Keratinocyte (primary cell): ENCODE measurements around the gene TNIP2. TPM values are rescaled to one million over a fixed set of nuclear protein-coding genes. Genes with fewer than 3 reads are reported as not detected.

Experiments used
- DNase-seq: peaks from one replicate; pipeline ENCODE4 v3.0.0-alpha.2; 2011; ENCODE audit warnings: low read depth, missing footprints, low spot score
- FAIRE-seq: peaks from 2 replicates; lab custom pipeline; 2011; peaks lifted over from hg19 to GRCh38; lab: Jason Lieb, UNC
- H2AFZ ChIP-seq: 2 replicates; pipeline ENCODE4 v1.6.0; 2012; ENCODE audit warnings: low read length, control low read depth, inconsistent platforms; ENCODE audit not compliant: control insufficient read depth
- H3K27ac ChIP-seq: 2 replicates; pipeline ENCODE4 v1.5.1; 2011; ENCODE audit warnings: low read length; ENCODE audit not compliant: control insufficient read depth, insufficient read depth
- H3K27me3 ChIP-seq: 3 replicates; pipeline ENCODE4 v1.6.0; 2011; ENCODE audit warnings: low read length; ENCODE audit not compliant: control insufficient read depth, insufficient read depth; ENCODE audit errors: extremely low read depth
- H3K36me3 ChIP-seq, 2 experiments: 2 replicates in 1 of 2; 3 replicates in 1 of 2; pipeline ENCODE4 v1.5.1; 2011; ENCODE audit warnings: low read length in 2 of 2, mild to moderate bottlenecking in 1 of 2; ENCODE audit not compliant: control insufficient read depth in 2 of 2, insufficient read depth in 2 of 2; ENCODE audit errors: extremely low read depth in 1 of 2
- H3K4me1 ChIP-seq: 3 replicates; pipeline ENCODE4 v1.5.1; 2011; ENCODE audit warnings: low read length; ENCODE audit not compliant: control insufficient read depth, insufficient read depth; ENCODE audit errors: extremely low read depth
- H3K4me2 ChIP-seq: 3 replicates; pipeline ENCODE4 v1.6.0; 2011; ENCODE audit warnings: low read depth, low read length; ENCODE audit not compliant: control insufficient read depth, insufficient read depth; ENCODE audit errors: extremely low read depth
- H3K4me3 ChIP-seq, 3 experiments: fragments of 200-600 bp in 1 of 3; sonication (generic) in 1 of 3; 2 replicates in 2 of 3; 3 replicates in 1 of 3; pipeline ENCODE4 v1.5.1; 2011 to 2016; ENCODE audit warnings: low read length in 3 of 3, mild to moderate bottlenecking in 3 of 3, control low read depth in 2 of 3, inconsistent platforms in 1 of 3, low read depth in 1 of 3, mixed read lengths in 1 of 3, mixed run types in 1 of 3, moderate library complexity in 1 of 3; ENCODE audit not compliant: control insufficient read depth in 2 of 3, insufficient read depth in 2 of 3; ENCODE audit errors: extremely low read depth in 1 of 3
- H3K79me2 ChIP-seq: 2 replicates; pipeline ENCODE4 v1.6.0; 2012; ENCODE audit warnings: low read length; ENCODE audit not compliant: control insufficient read depth, insufficient read depth
- H3K9ac ChIP-seq: 3 replicates; pipeline ENCODE4 v1.6.0; 2011; ENCODE audit warnings: low read length; ENCODE audit not compliant: control insufficient read depth, insufficient read depth; ENCODE audit errors: extremely low read depth
- H3K9me1 ChIP-seq: 3 replicates; pipeline ENCODE4 v1.6.0; 2011; ENCODE audit warnings: low read length; ENCODE audit not compliant: control insufficient read depth, insufficient read depth; ENCODE audit errors: extremely low read depth
- H3K9me3 ChIP-seq: 2 replicates; pipeline ENCODE4 v1.5.1; 2012; ENCODE audit warnings: low read depth, low read length; ENCODE audit not compliant: control insufficient read depth
- H4K20me1 ChIP-seq: 3 replicates; pipeline ENCODE4 v1.6.0; 2011; ENCODE audit warnings: low read length; ENCODE audit not compliant: control insufficient read depth, insufficient read depth; ENCODE audit errors: extremely low read depth
- EZH2 ChIP-seq: IDR thresholded peaks from one replicate; pipeline ENCODE4 v1.6.1; 2012; ENCODE audit warnings: inconsistent platforms, mild to moderate bottlenecking, low read length, moderate library complexity
- dilution Hi-C: fragments of 300-500 bp; cut with MboI; formaldehyde crosslinking; loops from one replicate; pipeline ENCODE4 v1.7.0; 2020; ENCODE audit warnings: low sequenced_read_pairs; ENCODE audit not compliant: extremely low pct_ligation_motif_present
- polyA plus RNA-seq, 5 experiments: library from polyadenylated mRNA; depleted of rRNA in 3 of 5; stranded (reverse) in 3 of 5; stranded (forward) in 1 of 5; unstranded in 1 of 5; fragments of >200 nt; gene quantifications; 1 replicate in 1 of 5; 2 replicates in 3 of 5; 3 replicates in 1 of 5; pipeline versions ENCODE4 v1.2.1 to v1.2.3, GENCODE V29; 2011 to 2012; ENCODE audit warnings: missing spikeins in 2 of 5, low read depth in 1 of 5, low replicate concordance in 1 of 5
- TF ChIP-seq, protein P1 (sequence below), 3 experiments: IDR thresholded peaks in 1 of 3; conservative IDR thresholded peaks in 1 of 3; optimal IDR thresholded peaks in 1 of 3; 2 replicates in 2 of 3; 3 replicates in 1 of 3; pipeline versions ENCODE3 to v1.5.1; 2011; ENCODE audit warnings: low read length in 3 of 3, mild to moderate bottlenecking in 3 of 3, moderate library complexity in 2 of 3, control low read depth in 1 of 3, inconsistent platforms in 1 of 3; ENCODE audit not compliant: insufficient read depth in 2 of 3; ENCODE audit errors: extremely low read depth in 1 of 3

Gene TNIP2
- polyA plus RNA-seq, 1 donor (not counting 4 experiments of a cell fraction or from before 2014, with no cell fraction given), result 22.6 TPM

DNA sequence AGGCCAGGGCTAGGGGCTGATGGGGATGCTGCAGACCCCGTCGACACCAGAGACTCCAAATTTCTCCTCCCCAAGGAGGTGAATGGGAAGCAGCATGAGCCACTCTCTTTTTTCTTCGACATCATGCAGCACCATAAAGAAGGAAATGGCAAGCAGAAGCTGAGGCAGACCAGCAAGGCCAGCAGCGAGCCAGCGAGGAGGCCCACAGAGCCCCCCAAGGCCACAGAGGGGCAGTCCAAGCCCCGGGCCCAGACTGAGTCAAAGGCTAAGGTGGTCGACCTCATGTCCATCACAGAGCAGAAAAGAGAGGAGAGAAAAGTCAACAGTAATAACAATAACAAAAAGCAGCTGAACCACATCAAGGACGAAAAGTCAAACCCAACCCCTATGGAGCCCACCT lies 56.1 kb downstream of the TNIP2 start:
- H3K27ac ChIP-seq, result no peak overlapping the region
- H3K27me3 ChIP-seq, result no peaks in the 10 kb centered on the region
- no peaks in the 10 kb centered on the region for H3K9me1 ChIP-seq
- H3K4me3 ChIP-seq, result no peak overlapping the region
- no peak overlapping the region for H3K4me2 ChIP-seq
- dilution Hi-C loops, result no loop called here
- peaks cover 3% of the 10 kb centered on the region for H3K4me1 ChIP-seq
- no peaks in the 10 kb centered on the region for H4K20me1 ChIP-seq
- FAIRE-seq (no peak), DNase-seq (no peak)
- H3K79me2 ChIP-seq, result no peaks in the 10 kb centered on the region
- TF ChIP-seq, protein P1, sequence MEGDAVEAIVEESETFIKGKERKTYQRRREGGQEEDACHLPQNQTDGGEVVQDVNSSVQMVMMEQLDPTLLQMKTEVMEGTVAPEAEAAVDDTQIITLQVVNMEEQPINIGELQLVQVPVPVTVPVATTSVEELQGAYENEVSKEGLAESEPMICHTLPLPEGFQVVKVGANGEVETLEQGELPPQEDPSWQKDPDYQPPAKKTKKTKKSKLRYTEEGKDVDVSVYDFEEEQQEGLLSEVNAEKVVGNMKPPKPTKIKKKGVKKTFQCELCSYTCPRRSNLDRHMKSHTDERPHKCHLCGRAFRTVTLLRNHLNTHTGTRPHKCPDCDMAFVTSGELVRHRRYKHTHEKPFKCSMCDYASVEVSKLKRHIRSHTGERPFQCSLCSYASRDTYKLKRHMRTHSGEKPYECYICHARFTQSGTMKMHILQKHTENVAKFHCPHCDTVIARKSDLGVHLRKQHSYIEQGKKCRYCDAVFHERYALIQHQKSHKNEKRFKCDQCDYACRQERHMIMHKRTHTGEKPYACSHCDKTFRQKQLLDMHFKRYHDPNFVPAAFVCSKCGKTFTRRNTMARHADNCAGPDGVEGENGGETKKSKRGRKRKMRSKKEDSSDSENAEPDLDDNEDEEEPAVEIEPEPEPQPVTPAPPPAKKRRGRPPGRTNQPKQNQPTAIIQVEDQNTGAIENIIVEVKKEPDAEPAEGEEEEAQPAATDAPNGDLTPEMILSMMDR (optimal IDR thresholded peaks at IDR 0.05 in 1 of 3, IDR thresholded peaks at IDR 0.05 in 1 of 3, conservative IDR thresholded peaks at IDR 0.05 in 1 of 3; ENCODE audit: extremely low read depth in 1 of 3, insufficient read depth in 2 of 3, low read length in 3 of 3), result no peak
- H3K9me3 ChIP-seq, result no peaks in the 10 kb centered on the region
- no peak overlapping the region for H3K9ac ChIP-seq
- H2AFZ ChIP-seq, result no peak overlapping the region
- peaks cover 47 to 51% of the 10 kb centered on the region in 2 experiments for H3K36me3 ChIP-seq

DNA sequence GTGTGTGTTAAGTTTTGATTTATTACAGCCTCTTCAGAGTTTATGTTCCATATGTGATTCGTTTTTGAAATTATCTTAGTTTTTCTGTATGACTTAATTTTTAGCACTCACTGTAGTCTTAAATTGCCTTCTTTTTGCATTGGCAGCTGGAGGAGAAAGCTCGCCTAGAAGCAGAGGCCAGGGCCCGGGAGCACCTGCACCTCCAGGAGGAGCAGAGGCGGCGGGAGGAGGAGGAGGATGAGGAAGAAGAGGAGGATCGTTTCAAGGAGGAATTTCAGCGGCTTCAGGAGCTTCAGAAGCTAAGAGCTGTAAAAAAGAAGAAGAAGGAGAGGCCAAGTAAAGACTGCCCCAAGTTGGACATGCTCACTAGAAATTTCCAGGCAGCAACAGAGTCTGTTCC lies 56.6 kb downstream of the TNIP2 start:
- H3K79me2 ChIP-seq, result no peaks in the 10 kb centered on the region
- H3K9me1 ChIP-seq, result no peaks in the 10 kb centered on the region
- H3K27me3 ChIP-seq, result no peaks in the 10 kb centered on the region
- H3K36me3 ChIP-seq, result peaks cover 52 to 55% of the 10 kb centered on the region in 2 experiments
- dilution Hi-C loops, result no loop called here
- H3K4me2 ChIP-seq, result no peak overlapping the region
- H4K20me1 ChIP-seq, result no peaks in the 10 kb centered on the region
- H3K9me3 ChIP-seq, result no peaks in the 10 kb centered on the region
- no peak for FAIRE-seq
- H3K4me1 ChIP-seq, result peaks cover 3% of the 10 kb centered on the region
- H3K9ac ChIP-seq, result no peak overlapping the region
- TF ChIP-seq, protein P1 (optimal IDR thresholded peaks at IDR 0.05 in 1 of 3, IDR thresholded peaks at IDR 0.05 in 1 of 3, conservative IDR thresholded peaks at IDR 0.05 in 1 of 3; ENCODE audit: extremely low read depth in 1 of 3, insufficient read depth in 2 of 3, low read length in 3 of 3), result no peak
- no peak for TF ChIP-seq EZH2
- H3K4me3 ChIP-seq, result no peak overlapping the region
- no peak for DNase-seq
- no peak overlapping the region for H3K27ac ChIP-seq
- H2AFZ ChIP-seq, result no peak overlapping the region
